Cardiac muscle cell (in vitro differentiated cells and primary cell): ENCODE measurements around the gene MLLT1. TPM values are rescaled to one million over a fixed set of nuclear protein-coding genes. Genes with fewer than 3 reads are reported as not detected.

ENCODE experiments used
- DNase-seq, 2 donors: peaks; one replicate each; pipeline versions ENCODE4 v3.0.0 to v3.0.0-alpha.2; 2010 to 2017; ENCODE audit warnings: low read depth in 1 of 2, low spot score in 1 of 2
- H3K27ac ChIP-seq: fragments of 200-600 bp; sonication (generic); 2 replicates; pipeline ENCODE4 v1.5.1; 2016
- H3K27me3 ChIP-seq: fragments of 200-600 bp; sonication (generic); 2 replicates; pipeline ENCODE4 v1.6.0; 2016; ENCODE audit warnings: control low read depth
- H3K36me3 ChIP-seq: fragments of 200-600 bp; sonication (generic); 2 replicates; pipeline ENCODE4 v1.5.1; 2016; ENCODE audit warnings: control low read depth
- H3K4me1 ChIP-seq: fragments of 200-600 bp; sonication (generic); 2 replicates; pipeline ENCODE4 v1.8.1; 2017; ENCODE audit warnings: low read depth, mild to moderate bottlenecking, mixed run types
- H3K4me3 ChIP-seq: fragments of 200-600 bp; sonication (generic); 2 replicates; pipeline ENCODE4 v1.5.1; 2016; ENCODE audit warnings: mild to moderate bottlenecking
- H3K9me3 ChIP-seq: fragments of 200-600 bp; sonication (generic); 2 replicates; pipeline ENCODE4 v1.5.1; 2017; ENCODE audit warnings: low read depth, mild to moderate bottlenecking, control low read depth
- CTCF ChIP-seq: IDR thresholded peaks from 2 replicates; pipeline ENCODE4 v1.5.1; 2012; ENCODE audit warnings: low read depth, mild to moderate bottlenecking, low read length
- polyA plus RNA-seq: library from polyadenylated mRNA; unstranded; fragments of >200 nt; fragmentation: Nextera tagmentation; extraction: Ambion mirVana; gene quantifications from 2 replicates; pipeline ENCODE4 v1.2.1, GENCODE V29; 2016
- total RNA-seq: library from RNA; depleted of rRNA; stranded (reverse); fragments of >200 nt; gene quantifications from 2 replicates; pipeline ENCODE4 v1.2.3, GENCODE V29; 2016

MLLT1 gene
- total and polyA plus RNA-seq, 2 experiments from 2014 or later, result 31.1 to 46.9 TPM

- no peak for DNase-seq
- no peaks in the 10 kb centered on the region for H3K27me3 ChIP-seq
- no peak overlapping the region for H3K4me3 ChIP-seq
- H3K9me3 ChIP-seq, result no peaks in the 10 kb centered on the region
- H3K36me3 ChIP-seq, result peaks cover 7% of the 10 kb centered on the region
- TF ChIP-seq CTCF, result no peak
- peaks cover 64% of the 10 kb centered on the region for H3K4me1 ChIP-seq
- H3K27ac ChIP-seq, result no peak overlapping the region
Measured at GRCh38 chr19:6267552-6268381, 12.0 kb downstream of the MLLT1 start.

- peaks cover 5% of the 10 kb centered on the region for H3K36me3 ChIP-seq
- DNase-seq, result no peak
- peaks cover 34% of the 10 kb centered on the region for H3K4me1 ChIP-seq
- H3K27me3 ChIP-seq, result no peaks in the 10 kb centered on the region
- H3K4me3 ChIP-seq, result no peak overlapping the region
- H3K9me3 ChIP-seq, result no peaks in the 10 kb centered on the region
- H3K27ac ChIP-seq, result peak overlapping the region; percentile 82
- TF ChIP-seq CTCF, result no peak
Measured at GRCh38 chr19:6264803-6265202, 15.0 kb downstream of the MLLT1 start.

GRCh38 chr19:6263735-6264444 lies 15.9 kb downstream of the MLLT1 start:
- no peak for DNase-seq
- H3K9me3 ChIP-seq, result no peaks in the 10 kb centered on the region
- H3K27ac ChIP-seq, result peak overlapping the region; percentile 82
- no peaks in the 10 kb centered on the region for H3K27me3 ChIP-seq
- no peak overlapping the region for H3K4me3 ChIP-seq
- H3K4me1 ChIP-seq, result peaks cover 25% of the 10 kb centered on the region
- TF ChIP-seq CTCF, result no peak
- H3K36me3 ChIP-seq, result peaks cover 5% of the 10 kb centered on the region

GRCh38 chr19:6263306-6263705 lies 16.5 kb downstream of the MLLT1 start:
- no peak for TF ChIP-seq CTCF
- no peak overlapping the region for H3K4me3 ChIP-seq
- no peaks in the 10 kb centered on the region for H3K9me3 ChIP-seq
- no peak for DNase-seq
- H3K4me1 ChIP-seq, result peaks cover 19% of the 10 kb centered on the region
- peak overlapping the region; percentile 82 for H3K27ac ChIP-seq
- no peaks in the 10 kb centered on the region for H3K27me3 ChIP-seq
- H3K36me3 ChIP-seq, result peaks cover 5% of the 10 kb centered on the region

- Histone ChIP-seq H3K36me3 (peaks cover 4% of the 10 kb centered on the region), H3K9me3 (no peaks in the 10 kb centered on the region), H3K27ac (no peak overlapping the region), H3K27me3 (no peaks in the 10 kb centered on the region), H3K4me3 (no peak overlapping the region), H3K4me1 (peaks cover 16% of the 10 kb centered on the region)
- DNase-seq, result no peak
- no peak for TF ChIP-seq CTCF
Measured at GRCh38 chr19:6262519-6262918, 17.3 kb downstream of the MLLT1 start.
